Large intestine (tissue), 3 donors: Measurements from ENCODE around the gene DUSP1. TPM values are rescaled to one million over a fixed set of nuclear protein-coding genes. Genes with fewer than 3 reads are reported as not detected.
"Not testable (repeated sequence)": the region's sequence is repeated elsewhere in the genome, so short reads cannot be mapped to it uniquely, and the experiment has no call there.

ENCODE experiments used
- DNase-seq, 2 donors: peaks; one replicate each; pipeline versions ENCODE4 v3.0.0 to v3.0.0-alpha.2; 2013
- H3K27ac ChIP-seq: one replicate; pipeline ENCODE4 v1.5.1; 2013; ENCODE audit warnings: low read length
- H3K27me3 ChIP-seq: 2 replicates; pipeline ENCODE4 v1.6.1; 2013; ENCODE audit warnings: low read length; ENCODE audit not compliant: control insufficient read depth, insufficient read depth
- H3K36me3 ChIP-seq: 2 replicates; pipeline ENCODE4 v1.6.1; 2013; ENCODE audit warnings: low read length; ENCODE audit not compliant: control insufficient read depth, insufficient read depth
- H3K4me1 ChIP-seq: one replicate; pipeline ENCODE4 v1.6.1; 2013; ENCODE audit warnings: low read length; ENCODE audit not compliant: control insufficient read depth, insufficient read depth
- H3K4me3 ChIP-seq: one replicate; pipeline ENCODE4 v1.5.1; 2013; ENCODE audit warnings: low read length
- H3K9me3 ChIP-seq: one replicate; pipeline ENCODE4 v1.6.1; 2013; ENCODE audit warnings: mild to moderate bottlenecking, low read depth, low read length, moderate library complexity; ENCODE audit not compliant: control insufficient read depth
- WGBS: methylation state at CpG from one replicate; pipeline ENCODE4 v1.1.5; 2013; ENCODE audit warnings: low lambda C conversion rate; ENCODE audit not compliant: insufficient coverage; 5-methylcytosine and 5-hydroxymethylcytosine counted together
- polyA plus RNA-seq: library from polyadenylated mRNA; unstranded; fragments of 120-200 nt; gene quantifications from one replicate; pipeline ENCODE4 v1.2.1, GENCODE V29; 2013

DUSP1 gene
- polyA plus RNA-seq, 1 donor = 197 TPM

DNA sequence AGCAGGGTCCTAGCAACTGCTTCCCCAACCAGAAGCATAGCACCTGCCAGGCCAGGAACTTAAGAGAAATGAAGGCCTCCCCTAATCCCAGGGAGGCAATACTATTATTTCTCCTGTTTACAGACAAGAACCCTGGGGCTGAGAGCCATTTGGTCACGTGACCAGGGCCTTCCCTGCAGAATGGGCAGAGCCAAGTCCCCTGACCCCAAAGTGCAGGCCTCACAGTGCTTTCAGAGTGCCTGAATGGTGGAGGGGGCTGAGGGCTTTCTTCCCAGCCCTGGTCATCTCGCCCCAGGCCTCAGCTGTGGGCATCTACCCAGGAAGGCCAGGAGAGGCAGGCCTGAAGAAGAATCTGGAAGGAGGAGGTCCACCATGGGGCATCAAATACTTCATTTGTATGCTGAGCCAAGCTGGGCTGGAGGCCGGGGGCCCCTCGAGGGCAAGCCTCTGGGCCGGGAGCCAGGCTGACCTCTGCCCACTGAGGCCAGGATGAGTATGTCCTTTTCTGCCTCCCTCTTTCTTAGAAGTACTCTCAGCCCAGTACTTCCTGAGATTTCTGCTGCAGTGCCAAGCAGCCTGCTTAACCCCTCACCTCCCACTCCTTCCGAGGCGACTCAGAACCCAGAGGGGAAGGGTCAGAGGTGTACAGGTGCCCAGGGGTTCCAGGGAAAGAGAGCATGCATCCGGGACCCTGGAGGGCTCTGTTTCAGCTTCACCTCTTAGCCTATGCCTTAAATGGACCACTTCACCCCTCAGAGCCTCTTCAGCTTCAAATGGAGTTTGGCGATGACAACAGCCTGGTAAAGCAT, 18.9 kb upstream of the DUSP1 start:
- Histone ChIP-seq H3K9me3 (peaks cover 5% of the 10 kb centered on the region), H3K27ac (peak overlapping the region; percentile 64), H3K27me3 (no peaks in the 10 kb centered on the region), H3K4me3 (no peak overlapping the region), H3K4me1 (peaks cover 28% of the 10 kb centered on the region), H3K36me3 (no peaks in the 10 kb centered on the region)
- peak in 1 of 2 donors; percentile 66 for DNase-seq
- WGBS = no CpG with 5 or more reads among the region's 9 CpGs

DNA sequence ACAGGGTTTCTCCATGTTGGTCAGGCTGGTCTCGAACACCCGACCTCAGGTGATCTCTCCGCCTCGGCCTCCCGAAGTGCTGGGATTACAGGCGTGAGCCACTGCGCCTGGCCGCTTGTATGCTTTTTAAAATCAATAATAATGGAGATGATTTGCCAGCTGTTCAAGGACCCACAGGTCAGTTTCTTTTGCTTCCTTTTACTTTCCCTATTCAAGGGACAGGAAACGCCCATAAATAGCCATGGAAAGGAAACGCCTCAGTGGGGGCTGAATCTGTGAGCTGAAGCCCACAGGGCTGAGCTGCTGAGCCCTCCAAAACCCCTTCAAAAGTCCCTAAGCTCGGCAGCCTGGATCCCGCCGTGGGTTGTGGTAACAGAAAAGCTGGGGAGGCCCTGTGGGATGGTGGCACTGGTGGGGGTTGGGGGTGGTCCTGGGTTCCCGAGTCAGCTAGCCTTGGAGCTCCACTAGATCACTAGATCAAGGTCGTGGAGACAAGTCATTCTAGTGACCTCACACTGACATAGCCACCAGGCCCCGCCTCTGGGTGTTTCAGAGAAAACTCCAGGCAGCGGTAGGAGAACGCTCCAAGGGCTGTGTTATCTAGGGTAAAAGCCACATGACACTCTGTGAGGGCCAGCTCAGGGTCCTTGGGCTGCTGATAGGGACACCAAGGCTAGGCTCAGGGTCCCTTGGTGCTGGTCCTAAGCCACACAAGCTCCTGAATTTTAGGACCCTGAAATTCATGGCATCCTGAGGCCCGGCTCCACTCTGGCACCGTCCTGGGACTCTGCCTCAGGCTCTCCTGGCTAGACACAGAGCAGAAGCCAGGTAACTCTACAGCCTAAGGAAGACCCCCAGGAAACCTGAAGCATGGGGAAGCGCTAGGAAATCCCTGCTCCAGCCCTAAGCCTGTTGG, 18.0 kb upstream of the DUSP1 start:
- Histone ChIP-seq H3K27ac (peak overlapping the region; percentile 64), H3K27me3 (no peaks in the 10 kb centered on the region), H3K36me3 (no peaks in the 10 kb centered on the region), H3K4me3 (no peak overlapping the region), H3K4me1 (peaks cover 28% of the 10 kb centered on the region), H3K9me3 (peaks cover 4% of the 10 kb centered on the region)
- no CpG with 5 or more reads among the region's 21 CpGs for WGBS
- peak; percentile 68 to 90 for DNase-seq

DNA sequence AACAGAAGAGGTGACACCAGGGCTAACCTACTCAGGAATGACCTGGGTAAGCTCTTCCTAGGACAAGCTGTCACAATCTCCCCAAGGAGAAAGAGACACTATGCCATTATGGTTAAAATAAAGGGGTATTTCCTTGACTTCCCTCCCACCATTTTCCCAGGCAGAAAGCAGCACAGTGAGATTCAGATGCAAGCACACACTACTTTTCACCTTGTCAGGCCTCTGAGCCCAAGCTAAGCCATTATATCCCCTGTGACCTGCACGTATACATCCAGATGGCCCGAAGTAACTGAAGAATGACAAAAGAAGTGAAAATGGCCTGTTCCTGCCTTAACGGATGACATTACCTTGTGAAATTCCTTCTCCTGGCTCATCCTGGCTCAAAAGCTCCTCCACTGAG, 16.5 kb upstream of the DUSP1 start:
- H3K27me3 ChIP-seq, H3K9me3 ChIP-seq, H3K36me3 ChIP-seq, H3K4me3 ChIP-seq, H3K27ac ChIP-seq, DNase-seq: not testable (repeated sequence)
- H3K4me1 ChIP-seq = peaks cover 28% of the 10 kb centered on the region
- WGBS = no CpG with 5 or more reads among the region's 3 CpGs

DNA sequence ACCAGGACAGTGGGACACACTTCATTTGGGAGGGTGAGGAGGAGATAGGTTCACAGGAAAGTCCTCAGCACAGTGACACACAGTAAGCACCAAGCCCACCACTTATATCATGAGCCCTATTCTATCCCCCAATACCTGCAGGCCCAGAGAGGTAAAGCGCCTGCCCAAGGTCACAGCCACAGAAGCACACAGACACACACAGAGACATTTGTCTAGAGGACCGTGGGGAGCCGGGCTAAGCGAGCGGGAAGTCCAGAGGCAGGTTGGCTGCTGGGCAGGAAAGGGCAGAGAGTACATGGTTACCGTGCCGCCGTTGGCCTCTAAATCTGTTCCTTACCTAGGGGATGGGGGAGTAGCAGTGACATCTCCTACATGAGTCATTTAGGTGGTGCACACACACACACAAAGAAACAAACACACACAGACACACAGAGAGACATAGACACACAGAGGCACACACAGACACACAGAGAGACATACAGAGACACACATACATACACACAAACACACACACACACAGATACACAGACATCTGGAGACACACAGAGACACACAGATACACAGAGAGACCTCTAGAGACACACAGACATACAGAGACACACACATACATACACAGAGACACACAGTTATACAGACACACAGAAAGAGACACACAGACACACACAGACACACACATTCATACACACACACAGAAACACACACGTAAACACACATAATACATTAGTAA, 15.9 kb upstream of the DUSP1 start:
- Histone ChIP-seq H3K36me3 (no peaks in the 10 kb centered on the region), H3K9me3 (no peaks in the 10 kb centered on the region), H3K4me3 (no peak overlapping the region), H3K27ac (no peak overlapping the region), H3K27me3 (no peaks in the 10 kb centered on the region), H3K4me1 (peaks cover 28% of the 10 kb centered on the region)
- no peak for DNase-seq
- WGBS = no CpG with 5 or more reads among the region's 9 CpGs

DNA sequence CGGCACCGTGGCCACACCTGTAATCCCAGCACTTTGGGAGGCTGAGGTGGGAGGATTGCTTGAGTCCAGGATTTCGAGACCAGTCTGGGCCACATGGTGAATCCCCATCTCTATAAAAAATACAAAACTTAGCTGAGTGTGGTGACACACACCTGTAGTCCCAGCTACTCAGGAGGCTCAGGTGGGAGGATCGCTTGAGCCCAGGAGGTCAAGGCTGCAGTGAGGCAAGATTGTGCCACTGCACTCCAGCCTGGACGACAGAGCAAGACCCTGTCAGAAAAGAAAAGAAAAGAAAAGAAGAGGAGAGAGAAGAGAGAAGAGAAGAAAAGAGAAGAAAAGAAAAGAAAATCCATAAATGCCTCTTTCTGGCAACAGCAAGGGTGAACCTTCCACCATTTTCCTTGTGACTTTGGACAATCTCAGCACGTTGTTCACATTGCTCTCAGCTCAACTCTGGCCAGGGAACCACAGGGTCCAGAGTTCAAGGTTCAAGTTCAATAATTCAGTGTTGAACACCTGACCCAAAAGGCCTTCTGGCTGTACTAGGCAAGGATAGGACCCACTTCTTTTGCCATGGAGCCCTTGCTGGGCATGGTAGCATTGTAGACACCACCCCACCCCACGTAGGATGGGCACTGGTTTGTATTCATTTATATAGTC, 14.6 kb upstream of the DUSP1 start:
- no peaks in the 10 kb centered on the region for H3K36me3 ChIP-seq
- peak overlapping the region; percentile 24 for H3K27ac ChIP-seq
- 0% methylated on average over 1 of the region's 7 CpGs for WGBS
- no peaks in the 10 kb centered on the region for H3K27me3 ChIP-seq
- no peak overlapping the region for H3K4me3 ChIP-seq
- H3K9me3 ChIP-seq = no peaks in the 10 kb centered on the region
- peaks cover 19% of the 10 kb centered on the region for H3K4me1 ChIP-seq
- peak; percentile 50 to 80 for DNase-seq

DNA sequence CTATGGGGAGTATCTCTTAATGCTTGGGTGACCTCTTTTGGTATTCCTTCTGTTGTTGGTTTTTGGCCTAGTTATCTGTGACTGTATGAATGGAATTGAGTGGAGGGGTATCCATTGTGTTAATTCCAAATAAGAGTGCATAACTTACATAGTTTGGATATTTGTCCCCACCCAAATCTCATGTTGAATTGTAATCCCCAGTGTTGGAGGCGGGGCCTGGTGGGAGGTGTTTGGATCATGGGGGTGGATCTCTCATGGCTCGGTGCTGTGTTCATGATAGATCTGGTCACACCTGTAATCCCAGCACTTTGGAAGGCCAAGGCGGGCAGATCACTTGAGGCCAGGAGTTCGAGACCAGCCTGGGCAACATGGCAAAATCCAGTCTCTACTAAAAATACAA, 13.2 kb upstream of the DUSP1 start:
- not testable (repeated sequence) for DNase-seq, H3K36me3 ChIP-seq, H3K27me3 ChIP-seq, H3K27ac ChIP-seq, H3K4me3 ChIP-seq, H3K9me3 ChIP-seq
- no CpG with 5 or more reads among the region's 4 CpGs for WGBS
- peaks cover 16% of the 10 kb centered on the region for H3K4me1 ChIP-seq

DNA sequence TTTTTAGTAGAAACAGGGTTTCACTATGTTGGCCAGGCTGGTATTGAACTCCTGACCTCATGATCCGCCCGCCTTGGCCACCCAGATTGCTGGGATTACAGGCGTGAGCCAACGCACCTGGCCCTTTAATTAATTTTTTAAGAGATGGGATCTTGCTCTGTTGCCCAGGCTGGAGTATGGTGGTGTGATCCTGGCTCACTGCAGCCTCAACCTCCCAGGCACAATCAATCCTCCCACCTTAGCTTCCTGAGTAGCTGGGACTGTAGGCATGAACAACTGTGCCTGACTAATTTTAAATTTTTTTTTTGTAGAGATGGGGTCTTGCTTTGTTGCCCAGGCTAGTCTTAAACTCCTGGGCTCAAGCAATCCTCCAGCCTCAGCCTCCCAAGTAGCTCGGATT, 12.3 kb upstream of the DUSP1 start:
- H3K27ac ChIP-seq, H3K27me3 ChIP-seq, H3K9me3 ChIP-seq, H3K36me3 ChIP-seq, DNase-seq, H3K4me3 ChIP-seq: not testable (repeated sequence)
- no CpG with 5 or more reads among the region's 5 CpGs for WGBS
- H3K4me1 ChIP-seq = peaks cover 19% of the 10 kb centered on the region

DNA sequence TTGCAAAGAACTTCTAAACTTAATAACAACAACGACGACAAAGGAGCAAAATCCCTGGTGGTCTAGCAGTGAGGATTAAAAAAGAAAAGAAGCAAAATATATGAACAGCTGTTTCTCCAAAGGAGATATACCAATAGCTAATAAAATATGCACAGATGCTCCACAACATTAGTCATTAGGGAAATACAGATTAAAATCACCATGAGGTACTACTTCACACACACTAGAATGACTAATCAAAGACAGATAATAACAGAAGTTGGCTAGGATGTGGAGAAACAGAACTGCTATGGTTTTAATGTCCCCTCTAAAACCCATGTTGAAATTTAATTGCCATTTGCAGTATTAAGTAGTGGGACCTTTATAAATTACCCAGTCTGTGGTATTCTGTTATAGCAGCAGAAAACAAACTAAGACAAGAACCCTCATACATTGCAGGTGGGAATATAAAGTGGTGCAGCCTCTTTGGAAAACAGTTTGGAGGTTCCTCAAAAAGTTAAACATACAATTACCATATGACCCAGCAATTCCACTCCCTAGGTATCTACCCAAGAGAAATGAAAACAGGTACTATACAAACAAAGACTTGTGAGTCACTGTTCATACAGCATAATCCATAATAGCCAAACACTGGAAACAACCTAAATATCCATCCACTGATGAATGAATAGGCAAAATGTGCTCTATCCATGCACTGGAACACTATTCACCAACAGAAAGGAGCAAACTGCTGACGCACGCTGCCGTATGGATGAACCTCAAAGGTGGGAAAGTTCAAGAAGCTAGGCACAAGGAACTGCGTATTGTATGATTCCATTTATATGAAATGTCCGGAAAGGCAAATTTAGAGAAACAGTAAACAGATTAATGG, 11.4 kb upstream of the DUSP1 start:
- Histone ChIP-seq H3K27me3 (no peaks in the 10 kb centered on the region), H3K9me3 (no peaks in the 10 kb centered on the region), H3K36me3 (no peaks in the 10 kb centered on the region), H3K4me1 (peaks cover 28% of the 10 kb centered on the region), H3K4me3 (no peak overlapping the region), H3K27ac (no peak overlapping the region)
- WGBS = 90% methylated on average over 4 of the region's 7 CpGs
- peak in 1 of 2 donors; percentile 32 for DNase-seq

DNA sequence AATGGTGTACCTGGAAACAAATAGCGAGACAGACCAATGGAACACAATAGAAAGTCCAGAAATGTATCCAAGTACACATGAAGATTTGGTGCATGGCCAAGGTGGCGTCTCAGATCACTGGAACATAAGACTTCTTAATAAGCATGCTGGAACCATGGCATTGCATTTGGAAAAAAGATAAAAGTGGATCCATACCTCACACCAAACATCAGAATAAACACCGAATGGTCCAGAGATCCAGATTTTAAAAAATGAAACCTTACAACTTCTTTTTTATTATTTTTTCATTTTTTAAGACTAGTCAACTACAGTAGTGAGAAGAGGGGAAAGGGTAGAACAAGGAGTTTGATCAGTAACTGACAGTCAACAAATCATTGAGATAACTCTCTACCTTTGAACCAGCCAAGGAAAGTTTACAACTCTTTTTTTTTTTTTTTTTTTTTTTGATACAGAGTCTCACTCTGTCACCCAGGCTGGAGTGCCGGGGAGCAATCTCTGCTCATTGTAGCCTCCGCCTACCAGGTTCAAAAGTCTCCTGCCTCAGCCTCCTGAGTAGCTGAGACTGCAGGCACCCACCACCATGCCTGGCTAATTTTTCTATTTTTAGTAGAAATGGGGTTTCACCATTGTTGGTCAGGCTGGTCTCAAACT, 8.8 kb upstream of the DUSP1 start:
- Histone ChIP-seq H3K36me3 (no peaks in the 10 kb centered on the region), H3K4me3 (no peak overlapping the region), H3K27ac (peak overlapping the region; percentile 97), H3K4me1 (peaks cover 50% of the 10 kb centered on the region), H3K9me3 (no peaks in the 10 kb centered on the region), H3K27me3 (no peaks in the 10 kb centered on the region)
- DNase-seq = peak; percentile 56 to 83
- no CpG with 5 or more reads among the region's 5 CpGs for WGBS
